Nucleus accumbens (tissue), 56 donors: ENCODE results near the gene TREM1.

Source experiments
- DNase-seq, 56 donors: peaks; one replicate each; lab custom pipeline; 2025; lab: John Stamatoyannopoulos, UW

TREM1 gene

GRCh38 chr6:41226752-41227151 lies 59.7 kb downstream of the TREM1 start:
- DNase-seq: no peak

DNA sequence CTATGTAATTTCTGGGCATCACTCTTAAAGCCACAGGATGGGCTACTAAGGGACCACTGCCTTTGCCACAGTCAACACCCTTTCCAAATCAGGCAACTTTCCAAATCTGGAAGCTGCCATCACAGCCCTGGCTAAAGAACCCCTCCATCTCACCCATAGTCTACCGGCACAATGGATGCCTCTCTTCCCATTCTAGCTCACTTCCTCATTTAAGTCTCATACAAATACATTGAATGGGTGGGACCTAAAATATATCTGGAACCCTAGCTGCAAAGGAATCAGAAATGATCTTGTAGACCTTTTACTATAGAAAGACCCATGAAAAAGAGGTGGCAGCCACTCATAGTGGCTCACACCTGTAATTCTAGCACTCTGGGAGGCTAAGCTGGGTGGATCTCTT lies 61.7 kb downstream of the TREM1 start:
- DNase-seq: no peak
